ENCODE results near the gene SLTM.
"Not testable (repeated sequence)": the region's sequence is repeated elsewhere in the genome, so short reads cannot be mapped to it uniquely, and the experiment has no call there.

SLTM gene

DNA sequence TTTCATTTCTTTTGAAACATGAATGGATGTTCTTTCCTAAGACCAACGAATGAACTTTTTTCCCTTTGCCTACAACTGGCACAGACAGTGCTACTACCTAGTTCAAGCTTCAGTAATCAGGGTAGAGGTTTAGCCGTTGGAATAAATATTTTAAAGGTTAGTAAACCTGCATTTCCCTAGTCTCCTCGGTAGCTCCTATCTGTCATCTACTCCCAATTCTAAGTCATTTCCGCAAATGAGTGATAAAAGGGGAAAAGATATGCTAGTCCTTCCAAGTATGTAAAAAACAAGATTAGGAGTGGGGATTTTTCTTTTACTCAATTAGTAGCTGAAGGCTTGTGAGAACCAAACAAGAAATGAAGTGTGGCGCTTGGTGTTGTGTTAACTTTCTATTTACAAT lies 15.2 kb downstream of the SLTM start:
- H3K36me3 ChIP-seq (ENCODE audit: control insufficient read depth, low read length) = peaks cover 69% of the 10 kb centered on the region
- no peaks in the 10 kb centered on the region for H3K27me3 ChIP-seq (ENCODE audit: control insufficient read depth, low read length)
- no peaks in the 10 kb centered on the region for H3K4me1 ChIP-seq (ENCODE audit: control insufficient read depth, low read length)
- H3K9me2 ChIP-seq (replicated peaks; ENCODE audit: control insufficient read depth, low read length) = no peaks in the 10 kb centered on the region
- no peak overlapping the region for H3K27ac ChIP-seq (ENCODE audit: low read depth, low read length)
- H3F3A ChIP-seq (ENCODE audit: control insufficient read depth, insufficient read depth) = peaks cover 2% of the 10 kb centered on the region; the same call in 1 of the 2 replicates
- no peak overlapping the region for H3K4me2 ChIP-seq (ENCODE audit: low read length)
- no peaks in the 10 kb centered on the region for H3K9me3 ChIP-seq (ENCODE audit: control insufficient read depth, insufficient read depth, low read length)
- TF ChIP-seq, protein P1, sequence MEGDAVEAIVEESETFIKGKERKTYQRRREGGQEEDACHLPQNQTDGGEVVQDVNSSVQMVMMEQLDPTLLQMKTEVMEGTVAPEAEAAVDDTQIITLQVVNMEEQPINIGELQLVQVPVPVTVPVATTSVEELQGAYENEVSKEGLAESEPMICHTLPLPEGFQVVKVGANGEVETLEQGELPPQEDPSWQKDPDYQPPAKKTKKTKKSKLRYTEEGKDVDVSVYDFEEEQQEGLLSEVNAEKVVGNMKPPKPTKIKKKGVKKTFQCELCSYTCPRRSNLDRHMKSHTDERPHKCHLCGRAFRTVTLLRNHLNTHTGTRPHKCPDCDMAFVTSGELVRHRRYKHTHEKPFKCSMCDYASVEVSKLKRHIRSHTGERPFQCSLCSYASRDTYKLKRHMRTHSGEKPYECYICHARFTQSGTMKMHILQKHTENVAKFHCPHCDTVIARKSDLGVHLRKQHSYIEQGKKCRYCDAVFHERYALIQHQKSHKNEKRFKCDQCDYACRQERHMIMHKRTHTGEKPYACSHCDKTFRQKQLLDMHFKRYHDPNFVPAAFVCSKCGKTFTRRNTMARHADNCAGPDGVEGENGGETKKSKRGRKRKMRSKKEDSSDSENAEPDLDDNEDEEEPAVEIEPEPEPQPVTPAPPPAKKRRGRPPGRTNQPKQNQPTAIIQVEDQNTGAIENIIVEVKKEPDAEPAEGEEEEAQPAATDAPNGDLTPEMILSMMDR (IDR thresholded peaks at IDR 0.05; ENCODE audit: low read depth, low read length, poor library complexity, severe bottlenecking) = no peak
- TF ChIP-seq EZH2phosphoT487 (IDR thresholded peaks at IDR 0.05; ENCODE audit: borderline replicate concordance, low read length) = no peak
- peaks cover 78% of the 10 kb centered on the region for H3K79me2 ChIP-seq (ENCODE audit: control insufficient read depth, low read length)
- H4K20me1 ChIP-seq (ENCODE audit: control insufficient read depth, insufficient read depth, low read depth, low read length) = peaks cover 2% of the 10 kb centered on the region; the same call in 1 of the 2 replicates
- no peak overlapping the region for H3K4me3 ChIP-seq (ENCODE audit: low read length)

DNA sequence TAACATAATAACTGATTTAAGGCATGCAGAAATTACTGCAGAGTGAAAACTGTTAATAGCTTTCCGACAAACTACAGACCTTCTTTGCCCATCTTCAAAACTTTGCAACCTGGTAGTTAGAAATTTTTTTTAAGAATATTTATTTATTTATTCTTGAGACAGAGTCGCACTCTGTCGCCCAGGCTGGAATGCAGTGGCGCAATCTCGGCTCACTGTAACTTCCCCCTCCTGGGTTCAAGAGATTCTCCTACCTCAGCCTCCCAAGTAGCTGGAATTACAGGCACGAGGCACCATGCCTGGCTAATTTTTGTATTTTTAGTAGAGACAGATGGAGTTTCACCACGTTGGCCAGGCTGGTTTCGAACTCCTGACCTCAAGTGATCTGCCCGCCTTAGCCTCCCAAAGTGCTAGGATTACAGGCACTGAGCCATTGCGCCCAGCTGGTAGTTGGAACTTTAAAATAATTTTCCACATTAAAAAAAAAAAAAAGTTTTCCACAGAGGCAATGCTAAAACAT lies 15.8 kb downstream of the SLTM start:
- H3F3A ChIP-seq (ENCODE audit: control insufficient read depth, insufficient read depth); H3K4me1 ChIP-seq (ENCODE audit: control insufficient read depth, low read length); H3K4me2 ChIP-seq (ENCODE audit: low read length); H3K27ac ChIP-seq (ENCODE audit: low read depth, low read length); H3K27me3 ChIP-seq (ENCODE audit: control insufficient read depth, low read length); H3K4me3 ChIP-seq (ENCODE audit: low read length); H4K20me1 ChIP-seq (ENCODE audit: control insufficient read depth, insufficient read depth, low read depth, low read length); H3K9me3 ChIP-seq (ENCODE audit: control insufficient read depth, insufficient read depth, low read length); H3K9me2 ChIP-seq (replicated peaks; ENCODE audit: control insufficient read depth, low read length): not testable (repeated sequence)
- H3K36me3 ChIP-seq (ENCODE audit: control insufficient read depth, low read length) = peaks cover 68% of the 10 kb centered on the region
- peaks cover 72% of the 10 kb centered on the region for H3K79me2 ChIP-seq (ENCODE audit: control insufficient read depth, low read length)

DNA sequence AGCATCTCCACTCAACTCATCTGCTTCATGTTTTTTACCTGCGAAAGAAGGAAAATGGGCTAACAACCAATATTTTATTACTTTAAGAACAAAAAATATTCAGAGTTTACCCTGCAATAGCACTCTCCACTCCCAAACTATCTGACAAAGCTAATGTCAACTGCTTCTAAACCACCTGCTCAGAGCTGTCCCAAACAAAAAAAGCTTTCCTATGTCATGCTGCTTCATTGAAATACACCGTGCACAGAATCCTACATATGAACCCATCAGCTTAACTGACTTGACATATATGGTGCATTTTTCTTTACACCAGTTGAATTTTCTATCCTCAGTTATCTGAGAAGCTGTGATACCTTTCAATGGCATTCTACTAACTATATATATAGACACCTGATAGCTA lies 16.5 kb downstream of the SLTM start:
- no peak overlapping the region for H3K27ac ChIP-seq (ENCODE audit: low read depth, low read length)
- H3K4me2 ChIP-seq (ENCODE audit: low read length) = no peak overlapping the region
- peaks cover 70% of the 10 kb centered on the region for H3K36me3 ChIP-seq (ENCODE audit: control insufficient read depth, low read length)
- H3F3A ChIP-seq (ENCODE audit: control insufficient read depth, insufficient read depth) = peaks cover 7% of the 10 kb centered on the region
- H3K4me1 ChIP-seq (ENCODE audit: control insufficient read depth, low read length) = no peaks in the 10 kb centered on the region
- no peaks in the 10 kb centered on the region for H3K9me2 ChIP-seq (replicated peaks; ENCODE audit: control insufficient read depth, low read length)
- H3K9me3 ChIP-seq (ENCODE audit: control insufficient read depth, insufficient read depth, low read length) = no peaks in the 10 kb centered on the region
- no peak overlapping the region for H3K4me3 ChIP-seq (ENCODE audit: low read length)
- H3K79me2 ChIP-seq (ENCODE audit: control insufficient read depth, low read length) = peaks cover 68% of the 10 kb centered on the region
- H3K27me3 ChIP-seq (ENCODE audit: control insufficient read depth, low read length) = no peaks in the 10 kb centered on the region
- H4K20me1 ChIP-seq (ENCODE audit: control insufficient read depth, insufficient read depth, low read depth, low read length) = peaks cover 2% of the 10 kb centered on the region; the same call in 1 of the 2 replicates
- TF ChIP-seq, protein P1 (IDR thresholded peaks at IDR 0.05; ENCODE audit: low read depth, low read length, poor library complexity, severe bottlenecking) = no peak
- TF ChIP-seq EZH2phosphoT487 (IDR thresholded peaks at IDR 0.05; ENCODE audit: borderline replicate concordance, low read length) = no peak

DNA sequence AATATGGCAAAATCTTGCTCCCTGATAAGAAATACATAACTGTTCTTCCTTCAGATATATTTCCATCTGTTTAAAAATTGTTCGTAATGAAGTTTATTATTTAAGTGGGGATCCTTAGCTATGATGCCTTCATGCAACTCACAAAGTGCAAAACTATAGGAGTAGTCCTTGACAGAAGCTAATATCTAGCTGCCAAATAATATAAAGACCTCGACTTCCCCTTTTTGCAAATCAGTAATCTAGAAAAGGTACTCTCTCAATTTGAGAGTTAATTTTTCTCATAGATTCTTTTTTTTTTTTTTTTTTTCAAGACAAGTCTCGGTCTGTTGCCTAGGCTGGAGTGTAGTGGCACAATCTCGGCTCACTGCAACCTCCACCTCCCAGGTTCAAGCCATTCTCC lies 23.0 kb downstream of the SLTM start:
- no peak for TF ChIP-seq EZH2phosphoT487 (IDR thresholded peaks at IDR 0.05; ENCODE audit: borderline replicate concordance, low read length)
- TF ChIP-seq, protein P1 (IDR thresholded peaks at IDR 0.05; ENCODE audit: low read depth, low read length, poor library complexity, severe bottlenecking) = no peak
- Histone ChIP-seq H3K9me2 (replicated peaks; ENCODE audit: control insufficient read depth, low read length) (no peaks in the 10 kb centered on the region), H3K4me3 (ENCODE audit: low read length) (no peak overlapping the region), H3K27me3 (ENCODE audit: control insufficient read depth, low read length) (no peaks in the 10 kb centered on the region), H3K9me3 (ENCODE audit: control insufficient read depth, insufficient read depth, low read length) (no peaks in the 10 kb centered on the region), H3F3A (ENCODE audit: control insufficient read depth, insufficient read depth) (peaks cover 7% of the 10 kb centered on the region), H4K20me1 (ENCODE audit: control insufficient read depth, insufficient read depth, low read depth, low read length) (peaks cover 9% of the 10 kb centered on the region; the same call in 1 of the 2 replicates), H3K36me3 (ENCODE audit: control insufficient read depth, low read length) (peaks cover 82% of the 10 kb centered on the region), H3K4me1 (ENCODE audit: control insufficient read depth, low read length) (no peaks in the 10 kb centered on the region), H3K4me2 (ENCODE audit: low read length) (no peak overlapping the region), H3K27ac (ENCODE audit: low read depth, low read length) (no peak overlapping the region), H3K79me2 (ENCODE audit: control insufficient read depth, low read length) (peaks cover 45% of the 10 kb centered on the region)

Data from DOHH2 (cell line).